SKM-1 treated with dmso at 0.1 percent for 144 hours (cell line): ENCODE measurements around the gene POLR3H.
"Not testable (repeated sequence)": the region's sequence is repeated elsewhere in the genome, so short reads cannot be mapped to it uniquely, and the experiment has no call there.

Experiments
- DNase-seq: peaks from one replicate; lab custom pipeline; 2025; ENCODE audit not compliant: unreplicated experiment; lab: John Stamatoyannopoulos, UW

The POLR3H gene, protein sequence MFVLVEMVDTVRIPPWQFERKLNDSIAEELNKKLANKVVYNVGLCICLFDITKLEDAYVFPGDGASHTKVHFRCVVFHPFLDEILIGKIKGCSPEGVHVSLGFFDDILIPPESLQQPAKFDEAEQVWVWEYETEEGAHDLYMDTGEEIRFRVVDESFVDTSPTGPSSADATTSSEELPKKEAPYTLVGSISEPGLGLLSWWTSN

DNA sequence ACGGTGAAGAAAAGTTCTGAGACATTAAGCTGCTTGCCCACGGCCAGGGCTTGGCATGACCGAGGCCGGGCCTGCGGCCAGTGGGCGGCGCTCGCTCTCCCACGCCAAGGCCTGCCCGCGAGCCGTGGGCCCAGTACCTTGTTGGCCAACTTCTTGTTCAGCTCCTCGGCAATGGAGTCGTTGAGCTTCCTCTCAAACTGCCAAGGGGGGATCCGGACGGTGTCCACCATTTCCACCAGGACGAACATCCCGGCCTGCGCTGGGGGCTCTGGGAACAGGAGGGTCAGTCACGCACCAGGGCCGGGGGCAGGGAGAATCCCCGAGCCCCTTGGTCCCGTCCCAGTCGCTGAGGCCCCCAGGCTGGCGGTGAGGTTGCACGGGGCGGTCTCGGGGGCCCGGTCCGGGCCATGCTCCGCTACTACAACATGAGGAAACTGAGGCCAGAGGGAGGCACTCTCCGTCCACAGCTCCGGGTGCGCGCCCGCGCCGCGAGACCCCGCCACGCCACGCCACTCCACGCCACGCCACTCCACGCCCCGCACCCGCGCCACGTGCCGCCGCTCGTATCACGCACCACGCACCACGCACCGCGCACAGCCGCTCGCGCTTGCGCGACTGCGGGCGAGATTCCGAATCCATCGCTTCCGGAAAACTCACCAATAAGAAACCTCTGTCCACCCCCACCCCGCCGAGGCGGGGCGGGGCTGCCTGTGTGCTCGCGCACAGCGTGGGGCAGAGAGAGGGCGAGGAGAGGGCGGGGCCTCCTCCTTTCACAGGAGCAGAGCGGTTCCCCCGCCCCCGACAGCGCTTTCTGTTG lies at the start of gene POLR3H:
POLR3H (minus strand) TSS at position 617 of the 817 bp plus-strand sequence; CDS start at position 248, 369 bp downstream.
- DNase-seq, result peak; percentile 95

DNA sequence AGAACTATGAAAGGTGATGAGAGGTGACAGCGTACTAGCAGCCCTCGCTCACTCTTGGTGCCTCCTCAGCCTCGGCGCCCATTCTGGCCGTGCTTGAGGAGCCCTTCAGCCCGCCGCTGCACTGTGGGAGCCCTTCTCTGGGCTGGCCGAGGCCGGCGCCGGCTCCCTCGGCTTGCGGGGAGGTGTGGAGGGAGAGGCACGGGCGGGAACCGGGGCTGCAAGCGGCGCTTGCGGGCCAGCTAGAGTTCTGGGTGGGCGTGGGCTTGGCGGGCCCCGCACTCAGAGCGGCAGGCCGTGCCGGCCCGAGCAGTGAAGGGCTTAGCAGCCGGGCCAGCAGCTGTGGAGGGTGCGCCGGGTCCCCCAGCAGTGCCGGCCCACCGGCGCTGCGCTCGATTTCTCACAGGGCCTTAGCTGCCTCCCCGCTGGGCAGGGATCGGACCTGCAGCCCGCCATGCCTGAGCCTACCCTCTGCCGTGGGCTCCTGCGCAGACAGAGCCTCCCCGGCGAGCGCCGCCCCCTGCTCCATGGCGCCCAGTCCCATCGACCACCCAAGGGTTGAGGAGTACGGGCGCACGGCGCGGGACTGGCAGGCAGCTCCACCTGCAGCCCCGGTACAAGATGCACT lies 49.2 kb upstream of the POLR3H start:
- not testable (repeated sequence) for DNase-seq

DNA sequence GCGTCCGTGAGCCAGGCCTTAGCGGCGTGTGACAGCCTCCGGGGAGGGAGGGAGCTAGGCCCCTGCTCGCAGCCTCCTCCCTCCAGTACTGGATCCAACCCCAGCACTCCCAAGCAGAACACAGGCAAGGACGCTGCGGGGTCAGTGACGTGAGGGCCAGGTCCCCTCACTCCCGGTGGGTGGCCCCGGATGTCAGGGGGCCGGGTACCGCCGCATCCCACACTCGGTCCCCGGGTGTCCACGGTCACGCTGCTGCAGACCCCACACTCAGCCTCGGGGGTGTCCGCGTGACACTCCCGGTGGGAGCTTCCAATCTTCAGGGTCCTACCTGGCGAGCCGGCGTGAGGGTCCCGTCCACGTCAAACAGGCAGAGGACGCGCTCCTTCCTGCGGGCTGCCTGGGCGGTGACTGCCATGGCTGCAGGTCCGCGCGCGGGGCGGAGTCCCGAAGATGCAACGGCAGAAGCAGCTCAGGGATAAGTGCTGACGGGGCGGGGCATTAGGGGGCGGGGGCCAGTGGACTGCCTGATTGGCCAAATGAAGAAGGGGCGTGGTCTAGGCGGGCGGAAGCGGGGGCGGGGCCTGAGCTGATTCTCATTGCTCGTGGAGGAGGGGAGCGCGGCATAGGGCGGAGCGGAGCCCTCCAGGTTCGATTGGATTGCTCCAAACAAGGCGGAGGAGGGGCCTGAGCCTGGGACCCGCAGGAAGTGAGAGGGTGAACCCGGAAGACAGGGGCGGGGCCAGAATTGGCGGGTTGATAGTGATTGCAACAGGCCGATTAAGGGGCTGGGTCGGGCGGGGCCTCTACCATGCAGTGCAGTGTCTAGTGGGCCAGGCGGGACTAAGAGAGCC lies 45.3 kb upstream of the POLR3H start, which contains the start of gene PMM1:
PMM1 (minus strand) TSS at position 450 of the 851 bp plus-strand sequence; CDS start at position 415, 35 bp downstream.
- DNase-seq, result peak; percentile 99

DNA sequence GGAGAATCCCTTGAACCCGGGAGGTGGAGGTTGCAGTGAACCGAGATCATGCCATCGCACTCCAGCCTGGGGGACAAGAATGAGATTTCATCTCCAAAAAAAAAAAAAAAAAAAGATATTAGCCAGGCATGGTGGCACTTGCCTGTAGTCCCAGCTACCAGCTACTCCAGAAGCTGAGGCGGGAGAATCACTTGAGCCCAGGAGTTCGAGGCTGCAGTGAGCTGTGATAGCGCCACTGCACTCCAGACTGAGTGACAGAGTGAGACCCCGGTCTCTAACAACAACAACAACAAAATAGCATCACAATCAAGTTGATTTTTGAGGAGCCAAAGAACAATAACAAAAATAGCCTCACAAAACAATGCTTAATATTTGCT lies 43.1 kb upstream of the POLR3H start:
- DNase-seq, result no peak

DNA sequence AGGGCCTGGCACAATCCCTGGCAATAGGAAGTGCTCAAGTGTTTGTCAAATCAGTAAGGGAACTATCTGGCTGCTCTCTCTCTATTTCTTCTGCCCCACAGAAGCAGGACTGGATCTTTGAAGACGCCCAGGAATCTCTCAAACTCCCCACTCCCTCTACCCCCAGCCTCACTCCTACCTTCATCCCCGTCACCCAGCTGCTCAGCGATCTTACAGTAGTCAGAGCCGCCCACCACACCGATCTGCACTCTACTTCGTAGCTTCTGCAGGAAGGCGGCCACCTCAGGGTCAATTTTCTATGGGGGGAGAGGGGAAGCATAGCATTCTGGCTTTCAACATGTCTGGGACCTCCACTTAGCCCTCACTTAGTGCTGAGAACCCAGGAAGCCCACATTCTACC lies 41.6 kb upstream of the POLR3H start:
- DNase-seq, result no peak

DNA sequence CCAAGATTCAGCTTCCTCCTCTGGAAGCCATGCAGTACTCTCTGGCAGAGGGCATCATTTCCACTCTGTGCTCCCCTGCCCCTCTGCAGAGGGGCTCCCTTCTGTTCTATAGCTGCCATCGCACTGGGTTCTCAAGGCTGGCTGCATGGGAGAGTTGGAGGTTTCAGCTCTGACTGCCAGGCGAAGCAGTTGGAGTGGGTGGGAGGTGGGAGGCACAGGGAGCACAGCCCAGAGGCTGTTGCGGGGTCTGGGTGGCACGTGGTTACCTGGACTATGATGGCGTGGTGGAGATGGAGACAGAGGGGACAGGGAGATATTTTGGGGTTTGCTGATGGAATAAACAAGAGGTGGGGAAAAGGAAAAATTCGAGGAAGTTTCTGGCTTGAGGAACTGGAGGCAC lies 40.6 kb upstream of the POLR3H start:
- DNase-seq, result no peak

DNA sequence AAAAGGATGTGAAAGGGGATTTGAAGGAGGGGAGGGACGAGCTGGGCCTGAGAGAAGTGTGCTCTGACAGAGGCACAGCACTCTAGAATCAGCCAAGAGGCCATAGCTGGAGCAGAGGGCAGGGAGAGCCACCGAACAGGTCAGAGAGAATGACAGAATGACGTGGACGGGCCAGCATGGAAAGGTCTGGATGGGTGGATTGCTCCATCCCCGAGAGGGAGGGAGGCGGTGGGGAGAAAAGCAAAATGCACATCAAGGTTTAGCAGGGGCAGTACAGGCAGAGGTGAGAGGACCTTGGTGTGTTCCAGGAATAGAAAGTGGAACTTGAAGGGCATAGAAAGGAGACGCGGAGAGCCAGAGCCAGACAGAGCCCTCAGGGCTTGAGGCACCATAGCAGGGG lies 38.4 kb upstream of the POLR3H start:
- no peak for DNase-seq

DNA sequence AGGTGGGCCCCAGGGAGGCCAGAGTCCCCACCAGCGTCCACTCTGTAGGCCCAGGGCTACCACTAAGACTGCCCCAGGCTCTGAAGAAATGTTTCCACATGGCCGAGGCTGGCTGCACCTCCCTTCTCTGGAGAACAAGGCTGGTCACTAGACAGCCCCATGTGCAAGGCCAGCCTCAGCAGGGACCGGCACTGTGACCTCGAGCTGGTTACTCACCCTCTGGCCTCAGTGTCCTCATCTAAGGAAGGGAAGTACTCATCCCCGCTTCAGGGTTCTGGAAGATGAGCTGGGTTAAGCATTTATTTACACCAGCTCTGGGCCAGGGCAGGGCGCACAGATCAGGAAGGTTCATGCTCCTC lies 35.7 kb upstream of the POLR3H start:
- no peak for DNase-seq

DNA sequence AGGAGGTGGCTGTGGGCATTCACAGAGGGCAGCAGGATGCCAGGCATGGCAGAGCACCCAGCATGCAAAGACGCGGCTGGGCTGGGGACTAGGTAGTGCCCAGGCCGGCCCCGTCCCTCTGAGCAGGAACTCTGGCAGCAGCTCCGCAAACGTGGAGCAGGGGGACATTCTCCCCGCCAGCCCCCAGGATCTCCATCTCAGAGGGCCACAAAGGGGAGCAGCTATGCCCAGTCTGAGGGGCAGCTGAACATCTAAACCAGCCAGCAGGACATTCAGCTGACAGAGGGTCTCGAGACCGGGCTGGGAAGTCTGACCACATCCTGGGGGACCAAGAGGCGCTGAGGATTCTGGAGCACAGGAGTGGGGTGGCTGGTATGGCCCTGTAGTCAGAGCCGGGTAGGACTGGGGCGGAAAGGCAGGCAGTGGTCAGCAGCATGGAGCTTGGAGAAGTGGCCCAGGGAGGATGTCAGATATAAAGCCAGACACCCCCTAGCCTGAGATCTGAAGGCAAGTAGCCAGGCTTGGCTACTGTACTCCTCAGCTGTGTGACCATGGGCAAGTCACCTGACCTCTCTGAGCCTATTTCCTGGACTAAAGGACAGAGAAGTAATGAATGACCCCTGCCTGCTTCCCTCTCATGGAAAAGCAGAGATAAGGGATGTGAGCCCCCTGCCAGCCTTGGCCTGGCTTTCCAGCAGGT lies 35.2 kb upstream of the POLR3H start:
- no peak for DNase-seq

DNA sequence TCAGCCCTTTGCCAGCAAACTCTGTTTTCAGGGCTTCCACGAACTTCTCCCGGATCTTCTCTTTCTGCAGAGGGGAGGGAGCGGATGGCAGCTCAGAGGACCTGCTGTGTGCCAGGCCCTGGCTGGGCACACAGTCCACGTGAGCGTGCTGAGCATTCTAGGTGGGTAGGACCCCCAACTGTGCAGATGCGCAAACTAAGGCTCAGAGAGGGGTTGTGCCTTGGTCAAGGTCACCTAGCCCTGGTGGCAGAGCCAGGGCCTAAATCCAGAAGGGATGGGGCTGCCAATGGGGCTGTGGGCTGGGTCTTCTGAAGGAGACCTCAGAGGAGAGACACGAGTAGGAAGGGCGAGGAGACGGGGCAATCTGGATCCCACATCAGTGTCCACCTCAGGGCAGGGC lies 34.5 kb upstream of the POLR3H start:
- DNase-seq, result no peak

DNA sequence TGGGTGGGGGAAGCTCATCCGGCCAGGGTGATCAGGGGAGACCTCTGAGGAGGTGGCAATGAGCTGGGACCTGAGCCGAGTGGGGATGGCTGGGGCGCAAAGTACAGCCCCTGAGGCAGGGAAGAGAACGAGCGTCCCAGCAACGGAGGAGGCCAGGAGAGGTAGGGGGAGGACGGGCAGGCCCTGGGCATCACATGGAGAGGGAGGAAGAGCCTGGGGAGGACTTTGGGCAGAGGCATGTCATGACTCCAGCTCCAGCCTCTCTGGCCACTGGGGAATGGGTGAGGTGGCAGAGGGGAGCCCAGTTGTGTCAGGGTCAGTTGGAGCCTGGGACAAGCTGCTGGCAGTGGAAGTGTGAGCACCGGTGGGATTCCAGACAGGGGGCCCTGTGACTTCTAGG lies 33.8 kb upstream of the POLR3H start:
- DNase-seq, result no peak

DNA sequence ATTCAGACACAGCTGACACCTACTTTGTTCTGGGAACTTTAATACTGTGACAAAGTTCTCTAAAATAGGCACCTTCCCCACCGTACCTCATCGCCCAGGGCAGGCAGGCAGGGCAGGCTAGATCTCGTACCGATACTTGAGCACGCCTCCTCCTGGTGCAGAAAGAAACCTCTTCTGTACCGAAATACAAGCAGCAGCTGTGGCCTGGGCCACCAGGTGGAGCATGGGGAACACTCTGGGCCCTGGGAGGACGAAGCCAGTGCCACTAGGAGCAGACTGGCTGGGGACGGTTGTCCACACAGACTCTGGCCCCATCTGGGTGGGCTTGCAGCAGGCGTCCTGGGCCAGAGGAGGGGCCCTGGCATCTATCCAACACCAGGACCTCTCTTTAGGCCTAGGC lies 32.6 kb upstream of the POLR3H start:
- DNase-seq, result peak; percentile 18

DNA sequence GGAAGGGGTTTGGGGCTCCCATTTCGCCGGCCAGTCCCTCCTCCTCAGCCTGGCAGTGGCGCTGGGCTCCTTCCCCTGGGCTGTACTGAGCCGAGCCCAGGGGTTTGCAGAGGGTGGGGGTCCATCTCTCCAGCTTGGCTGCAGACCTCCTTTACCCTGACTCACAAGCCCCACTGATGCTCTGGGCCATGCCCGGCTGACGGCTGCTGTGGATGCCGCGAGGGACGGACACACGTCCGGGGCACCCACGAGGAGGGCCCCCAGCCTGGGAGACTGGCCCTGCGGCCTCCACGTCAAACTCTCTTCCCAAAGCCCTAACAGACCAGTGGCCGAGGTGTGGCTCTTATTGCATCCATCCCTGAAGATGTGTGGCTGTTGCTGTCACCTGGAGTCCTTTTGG lies 31.3 kb upstream of the POLR3H start:
- DNase-seq, result no peak

DNA sequence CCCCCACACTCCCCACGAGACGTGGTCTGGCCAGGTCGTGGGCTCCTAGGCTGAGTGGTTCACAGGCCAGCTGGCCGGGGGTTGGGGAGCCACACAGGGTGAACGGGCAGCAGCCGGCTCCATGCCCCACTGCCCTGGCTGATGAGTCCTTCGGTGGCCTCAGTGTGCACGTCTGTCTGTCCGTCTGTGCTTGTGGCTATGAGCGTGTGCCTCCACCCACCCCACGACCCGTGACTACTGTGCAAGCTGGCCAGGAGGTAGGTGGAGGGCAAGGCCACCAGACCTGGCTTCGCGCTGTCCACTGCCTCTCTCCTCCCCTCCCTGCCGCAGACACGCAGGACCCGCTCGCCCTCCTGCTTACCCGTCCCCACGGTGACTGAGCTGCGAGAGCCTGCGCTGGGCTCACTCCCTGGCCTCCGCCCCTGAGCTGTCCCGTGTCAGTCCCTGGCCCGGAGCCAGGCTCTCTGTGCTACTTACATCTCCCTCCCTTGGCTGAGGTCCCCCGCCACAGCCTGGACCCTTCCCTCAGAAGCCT lies 30.6 kb upstream of the POLR3H start:
- no peak for DNase-seq

DNA sequence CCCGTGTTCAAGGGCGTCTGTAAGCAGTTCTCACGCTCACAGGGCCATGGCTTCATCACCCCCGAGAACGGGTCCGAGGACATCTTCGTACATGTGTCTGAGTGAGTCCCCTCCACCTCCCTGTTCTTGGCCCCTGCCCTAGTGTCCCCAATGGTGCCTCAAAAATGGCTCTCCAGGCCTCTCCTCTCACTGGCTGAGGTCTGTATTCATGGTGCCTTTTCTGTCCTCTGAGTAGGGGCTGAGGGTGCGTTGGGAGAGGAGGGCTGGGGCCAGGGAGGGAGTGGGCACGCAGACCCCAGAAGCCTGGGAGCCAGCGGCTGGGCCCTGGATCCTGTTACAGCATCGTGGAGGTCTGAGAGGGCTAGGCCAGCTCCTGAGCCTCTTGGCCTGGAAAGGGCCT lies 29.4 kb upstream of the POLR3H start:
- DNase-seq, result no peak

DNA sequence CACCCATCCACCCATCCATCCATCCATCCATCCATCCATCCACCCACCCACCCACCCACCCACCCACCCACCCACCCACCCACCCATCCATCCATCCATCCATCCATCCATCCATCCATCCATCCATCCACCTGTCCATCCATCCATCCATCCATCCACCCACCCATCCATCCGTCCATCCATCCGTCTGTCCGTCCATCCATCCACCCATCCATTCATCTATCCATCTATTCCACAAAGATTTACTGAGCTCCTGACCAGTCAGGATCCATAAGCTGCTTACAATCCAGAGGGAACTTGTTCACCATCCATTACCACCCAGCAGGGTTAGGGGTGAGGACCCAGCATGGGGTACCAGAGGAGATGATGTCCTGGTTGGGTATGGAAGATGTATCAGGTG lies 28.0 kb upstream of the POLR3H start:
- DNase-seq, result not testable (repeated sequence)

DNA sequence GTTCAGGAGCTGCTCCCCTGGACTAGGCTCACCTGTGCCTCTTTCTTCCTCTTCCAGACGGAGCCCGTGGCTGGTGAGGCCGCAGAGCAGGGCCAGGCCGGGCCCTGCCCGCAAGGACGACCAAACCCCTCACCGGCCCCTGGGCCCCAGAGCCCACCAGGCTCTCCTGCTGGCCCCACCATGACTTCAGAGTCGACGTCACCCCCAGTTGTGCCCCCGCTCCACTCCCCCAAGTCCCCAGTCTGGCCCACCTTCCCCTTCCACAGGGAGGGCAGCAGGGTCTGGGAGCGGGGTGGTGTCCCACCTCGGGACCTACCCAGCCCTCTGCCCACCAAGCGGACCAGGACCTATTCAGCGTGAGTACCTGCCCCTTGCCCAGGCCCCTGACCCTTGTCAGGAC lies 27.5 kb upstream of the POLR3H start:
- no peak for DNase-seq

DNA sequence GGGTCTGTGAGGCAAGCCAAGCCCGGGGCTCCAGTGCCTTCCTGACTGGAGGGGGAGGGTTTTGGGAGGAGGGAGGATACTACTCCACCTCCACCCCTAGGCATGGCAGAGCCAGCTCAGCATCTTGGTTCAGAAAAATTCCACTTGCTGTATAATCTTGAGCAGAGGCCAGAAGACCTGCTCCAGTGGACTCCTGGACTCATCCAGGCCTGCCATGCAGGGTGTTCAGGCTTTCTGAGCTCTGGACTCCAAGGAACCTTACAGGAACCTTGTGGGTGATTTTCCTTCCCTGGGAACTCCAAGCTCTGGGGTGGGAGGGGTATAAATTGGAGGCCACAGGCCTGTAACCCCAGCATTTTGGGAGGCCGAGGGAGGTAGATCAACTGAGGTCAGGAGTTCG lies 26.0 kb upstream of the POLR3H start:
- DNase-seq, result no peak

DNA sequence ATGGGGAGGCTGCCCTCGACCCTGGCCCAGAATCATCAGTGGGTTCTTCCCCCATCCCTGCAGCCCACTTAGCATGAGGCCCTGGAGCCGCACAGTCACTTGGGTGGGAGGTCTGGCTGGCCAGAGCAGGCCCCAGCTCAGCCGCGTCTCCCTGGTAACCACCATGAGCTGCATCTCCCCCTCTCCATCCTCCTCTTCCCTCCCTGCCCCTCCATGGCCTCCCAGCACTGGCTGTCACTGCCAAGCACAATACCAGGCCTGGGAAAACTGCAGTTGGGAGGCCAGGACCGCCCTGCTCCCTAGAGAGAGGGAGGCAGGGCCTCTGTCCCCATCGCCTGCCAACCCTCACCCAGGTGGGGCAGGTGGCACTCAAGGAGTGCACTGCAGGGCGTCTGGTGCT lies 24.5 kb upstream of the POLR3H start:
- DNase-seq, result no peak

DNA sequence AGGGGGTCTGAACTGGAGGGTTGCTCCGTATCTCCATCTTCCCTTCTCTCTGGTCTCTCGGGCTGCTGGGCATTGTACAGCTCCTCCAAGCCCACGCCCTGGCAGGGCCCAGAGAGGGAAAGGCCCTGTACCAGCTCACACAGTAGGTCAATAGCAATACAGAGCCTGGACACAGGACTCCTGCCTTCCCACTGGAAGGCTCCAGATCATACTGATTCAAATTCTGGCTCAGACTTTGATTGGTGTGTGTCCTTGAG lies 23.2 kb upstream of the POLR3H start:
- no peak for DNase-seq
